Measurements from ENCODE around the gene GPR148.
"Not testable (repeated sequence)": the region's sequence is repeated elsewhere in the genome, so short reads cannot be mapped to it uniquely, and the experiment has no call there.

Gene GPR148, protein sequence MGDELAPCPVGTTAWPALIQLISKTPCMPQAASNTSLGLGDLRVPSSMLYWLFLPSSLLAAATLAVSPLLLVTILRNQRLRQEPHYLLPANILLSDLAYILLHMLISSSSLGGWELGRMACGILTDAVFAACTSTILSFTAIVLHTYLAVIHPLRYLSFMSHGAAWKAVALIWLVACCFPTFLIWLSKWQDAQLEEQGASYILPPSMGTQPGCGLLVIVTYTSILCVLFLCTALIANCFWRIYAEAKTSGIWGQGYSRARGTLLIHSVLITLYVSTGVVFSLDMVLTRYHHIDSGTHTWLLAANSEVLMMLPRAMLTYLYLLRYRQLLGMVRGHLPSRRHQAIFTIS

DNA sequence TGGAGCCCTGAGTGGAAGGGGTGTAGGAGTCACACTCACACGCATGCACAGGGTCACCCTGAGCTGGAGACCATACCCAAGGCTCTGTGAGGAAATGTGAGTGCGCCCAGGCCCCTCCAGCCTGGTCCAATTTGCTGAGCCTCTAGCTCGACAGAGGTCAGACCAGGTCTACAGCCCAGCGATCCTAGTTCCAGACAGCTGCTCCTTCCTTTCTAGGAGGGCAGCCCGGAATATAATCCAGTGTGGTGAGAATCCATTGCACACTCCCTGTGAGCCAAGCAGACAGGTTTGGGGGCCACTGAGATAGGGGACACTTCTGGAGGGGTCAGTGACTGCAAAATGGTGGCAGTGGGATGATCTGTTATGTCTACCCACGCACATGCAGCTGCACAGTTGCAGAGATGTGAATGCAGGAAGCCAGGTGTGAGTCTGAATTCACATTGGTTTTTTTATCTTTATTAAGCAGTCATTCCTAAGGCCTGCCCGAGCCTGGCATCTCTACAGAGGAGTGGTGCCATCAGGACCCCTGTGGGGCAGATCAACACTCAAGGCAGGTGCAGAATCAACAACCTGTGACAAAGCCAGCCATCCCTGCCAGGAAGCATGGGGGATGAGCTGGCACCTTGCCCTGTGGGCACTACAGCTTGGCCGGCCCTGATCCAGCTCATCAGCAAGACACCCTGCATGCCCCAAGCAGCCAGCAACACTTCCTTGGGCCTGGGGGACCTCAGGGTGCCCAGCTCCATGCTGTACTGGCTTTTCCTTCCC, at the start of gene GPR148:
Gene GPR148 (plus strand): TSS at position 522 of the 768 bp plus-strand sequence. CDS start 82 bp downstream, at position 604.
- no peak for DNase-seq

DNA sequence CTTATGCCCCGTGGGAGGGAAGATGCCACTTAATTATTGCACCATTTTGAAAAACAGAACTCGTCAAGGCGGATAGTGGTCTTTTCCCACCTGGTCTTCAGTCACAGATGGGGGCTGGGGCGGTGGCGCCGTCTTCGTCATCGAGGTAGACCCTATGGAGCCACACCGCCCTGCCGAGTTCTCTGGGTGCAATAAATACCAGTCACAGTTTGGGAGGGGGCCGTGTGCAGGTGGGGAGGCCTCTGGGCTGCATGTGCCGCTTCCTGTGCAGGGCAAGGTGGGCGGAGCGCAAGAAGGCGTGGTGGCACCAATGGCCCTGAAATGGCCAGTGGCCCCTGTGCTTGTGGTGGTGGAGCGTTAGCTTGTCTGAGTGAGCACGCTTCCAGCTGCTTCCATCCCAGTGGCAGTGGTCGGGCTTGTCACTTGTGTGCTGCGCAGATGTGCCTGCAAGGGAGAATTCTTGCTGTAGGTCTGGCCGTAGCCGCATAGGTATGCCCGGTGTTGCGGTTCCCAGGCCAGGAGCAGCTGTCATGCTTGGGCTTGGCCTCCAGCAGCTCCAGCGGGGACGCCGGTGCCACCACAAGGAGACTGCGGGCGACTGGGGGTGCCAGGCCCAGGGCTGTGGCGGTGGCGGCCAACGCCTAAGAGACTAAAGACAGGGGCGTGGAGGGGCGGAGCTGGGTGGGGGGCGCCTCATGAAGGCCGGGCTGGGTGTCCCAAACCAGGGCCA, 36.7 kb upstream of the GPR148 start:
- not testable (repeated sequence) for DNase-seq

DNA sequence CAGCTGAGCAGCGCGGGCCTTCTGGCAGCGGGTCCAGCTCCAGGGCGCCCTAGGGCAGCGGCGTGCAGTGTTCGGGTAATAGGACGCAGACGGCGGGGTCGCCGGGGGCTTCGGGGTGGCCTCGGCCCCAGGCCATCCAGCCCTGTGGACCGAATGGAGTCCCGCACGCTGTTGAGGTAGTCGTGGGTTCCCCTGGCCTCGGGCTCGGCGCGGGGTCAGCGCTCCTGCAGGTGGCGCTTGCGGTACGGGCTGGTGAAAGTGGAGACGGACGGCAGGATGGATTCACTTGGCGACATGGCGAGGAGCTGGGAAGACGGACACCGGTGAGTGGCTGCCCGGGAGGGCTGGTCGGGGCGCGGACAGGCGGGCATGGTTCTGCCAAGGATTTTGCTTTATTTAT, 35.4 kb upstream of the GPR148 start:
- DNase-seq: not testable (repeated sequence)

DNA sequence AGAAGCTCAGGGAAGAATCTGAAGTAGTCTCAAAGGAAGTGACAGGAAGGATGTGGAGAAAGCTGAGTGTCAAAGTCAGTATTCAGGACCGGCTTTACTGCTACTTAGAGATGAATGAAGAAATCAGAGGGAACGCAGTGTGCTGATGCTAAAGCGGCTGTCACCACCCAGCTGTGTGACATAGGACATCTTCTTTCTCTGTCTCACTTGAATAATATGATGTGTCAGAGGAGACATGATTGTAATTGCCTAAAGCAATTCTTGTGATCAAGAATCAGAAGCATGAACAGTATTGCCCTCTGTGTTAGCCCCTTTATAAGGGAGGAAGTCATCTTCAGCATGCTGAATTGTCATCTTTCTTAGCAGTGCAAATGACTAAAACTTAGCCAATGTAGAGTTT, 25.6 kb upstream of the GPR148 start:
- DNase-seq: not testable (repeated sequence)

DNA sequence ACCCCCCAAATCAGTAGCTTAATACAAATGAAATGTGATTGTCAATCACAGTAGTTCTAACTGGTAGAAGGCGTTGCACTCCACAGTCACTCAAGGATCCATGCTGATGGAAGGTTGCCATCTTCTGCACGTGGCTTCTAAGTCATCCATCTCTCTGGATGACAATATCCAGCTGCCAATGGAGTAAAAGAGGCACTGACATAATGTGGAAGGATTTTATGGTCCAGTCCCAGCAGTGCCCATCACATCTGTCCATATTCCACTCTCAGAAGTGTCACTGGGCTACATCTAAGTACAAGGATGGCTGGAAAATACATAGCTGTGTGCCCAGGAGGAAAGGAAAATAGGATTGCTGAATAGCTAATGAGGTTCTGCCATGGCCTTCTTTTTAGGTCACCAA, 14.1 kb upstream of the GPR148 start:
- DNase-seq: not testable (repeated sequence)

DNA sequence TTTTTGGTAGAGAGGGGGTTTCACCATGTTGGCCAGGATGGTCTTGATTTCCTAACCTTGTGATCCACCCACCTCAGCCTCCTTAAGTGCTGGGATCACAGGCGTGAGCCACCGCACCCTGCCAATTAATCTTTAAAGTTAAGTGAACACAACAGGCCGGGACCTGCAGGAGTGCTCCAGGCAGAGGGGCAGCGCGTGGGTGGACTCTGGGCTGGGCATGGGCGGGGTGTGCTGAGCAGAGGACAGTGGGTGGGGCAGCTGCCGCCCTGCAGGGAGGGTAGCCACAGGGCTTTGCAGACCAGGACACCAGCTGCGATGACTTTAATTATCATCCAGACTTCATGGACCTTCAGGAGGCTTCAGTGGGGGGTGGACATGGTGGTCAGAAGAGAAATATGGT, 8.8 kb upstream of the GPR148 start:
- no peak for DNase-seq

DNA sequence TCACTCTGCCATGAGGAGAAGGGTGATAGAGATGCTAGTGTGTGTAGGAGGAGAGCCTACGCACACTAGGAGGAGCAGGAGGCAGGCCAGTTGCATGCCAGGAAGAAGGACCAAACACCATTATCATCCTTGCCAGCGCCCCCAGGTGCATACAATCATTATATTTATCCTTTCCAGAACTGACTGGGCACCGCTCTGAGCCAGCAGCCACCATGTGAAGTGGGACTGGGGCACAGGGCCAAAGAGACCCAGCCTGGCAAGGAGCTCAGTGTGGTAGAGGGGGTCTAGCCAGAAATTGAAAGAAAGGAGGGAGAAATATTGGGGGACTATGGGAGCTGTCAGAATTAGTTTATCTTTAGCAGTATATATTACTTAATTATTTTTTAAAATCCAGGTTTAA, 8.3 kb upstream of the GPR148 start:
- no peak for DNase-seq

DNA sequence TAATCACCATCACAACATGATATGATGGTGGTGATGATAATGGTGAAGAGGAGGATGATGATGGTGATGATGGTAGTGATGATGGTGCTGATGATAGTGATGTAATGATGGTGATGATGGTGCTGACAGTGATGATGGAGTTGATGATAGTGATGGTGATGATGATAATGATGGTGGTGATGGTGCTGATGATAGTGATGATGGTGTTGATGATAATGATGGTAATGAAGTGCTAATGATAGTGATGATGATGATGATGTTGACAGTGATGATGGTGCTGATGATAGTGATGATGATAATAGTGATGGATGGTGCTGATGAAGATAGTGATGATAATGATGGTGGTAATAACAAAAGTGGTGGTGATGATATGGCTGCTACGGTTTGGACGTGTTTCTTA, 4.4 kb upstream of the GPR148 start:
- no peak for DNase-seq

DNA sequence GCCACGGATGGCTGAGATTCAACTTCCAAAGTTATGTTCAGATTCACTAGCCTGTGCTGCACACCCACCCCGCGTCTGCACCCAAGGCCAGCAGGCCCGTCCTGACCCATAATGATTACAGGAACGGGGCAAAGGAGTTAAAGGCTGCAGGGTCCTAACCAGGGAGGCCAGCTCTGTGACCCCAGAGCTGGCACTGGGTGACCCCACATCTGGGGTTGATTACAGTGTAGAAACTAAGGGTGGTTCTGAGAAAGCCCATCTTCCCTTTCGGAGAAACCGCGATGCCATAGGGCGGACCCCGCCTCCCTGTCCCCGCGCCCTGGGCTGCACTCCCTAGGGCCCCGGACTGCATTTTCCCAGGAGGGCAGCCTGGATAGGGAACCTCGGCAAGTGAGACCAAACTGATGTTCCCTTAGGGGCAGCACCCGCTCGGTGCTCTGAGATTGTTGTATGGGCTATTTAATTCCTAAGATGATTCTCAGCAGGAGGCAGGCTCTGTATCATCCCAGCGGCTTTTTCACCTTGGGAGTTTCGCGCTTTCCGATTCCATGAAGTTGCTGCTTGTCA, 2.2 kb upstream of the GPR148 start:
- peak in 1 of 2 experiments; percentile 35 for DNase-seq

DNA sequence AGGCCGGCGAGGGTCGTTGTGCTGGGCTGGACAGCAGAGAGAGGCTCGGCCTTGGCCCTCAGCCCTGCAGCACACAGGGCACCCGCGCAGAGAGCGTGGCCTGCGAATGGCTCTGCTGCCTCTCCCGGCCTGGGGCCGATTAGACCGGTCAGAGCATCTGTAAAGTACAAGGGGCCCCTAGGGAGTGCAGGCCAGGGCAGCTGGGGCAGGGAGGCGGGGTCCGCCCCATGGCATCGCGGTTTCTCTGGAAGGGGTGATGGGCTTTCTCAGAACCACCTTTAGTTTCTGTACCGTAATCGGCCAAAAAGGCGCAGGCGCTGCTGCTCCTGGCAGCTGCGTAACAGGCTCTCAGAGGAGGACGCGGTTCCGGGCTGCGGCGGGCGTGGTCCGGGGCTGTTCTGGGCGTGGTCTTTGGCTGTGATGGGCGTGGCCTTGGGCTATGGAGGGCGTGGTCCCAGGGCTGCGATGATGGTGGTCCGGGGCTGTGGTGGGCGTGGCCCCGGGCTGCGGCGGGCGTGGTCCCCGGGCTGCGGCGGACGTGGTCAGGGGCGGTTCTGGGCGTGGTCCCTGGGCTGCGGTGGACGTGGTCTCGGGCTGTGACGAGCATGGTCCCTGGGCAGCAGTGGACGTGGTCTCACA, 1.5 kb upstream of the GPR148 start:
- peak; percentile 68 to 86 for DNase-seq

DNA sequence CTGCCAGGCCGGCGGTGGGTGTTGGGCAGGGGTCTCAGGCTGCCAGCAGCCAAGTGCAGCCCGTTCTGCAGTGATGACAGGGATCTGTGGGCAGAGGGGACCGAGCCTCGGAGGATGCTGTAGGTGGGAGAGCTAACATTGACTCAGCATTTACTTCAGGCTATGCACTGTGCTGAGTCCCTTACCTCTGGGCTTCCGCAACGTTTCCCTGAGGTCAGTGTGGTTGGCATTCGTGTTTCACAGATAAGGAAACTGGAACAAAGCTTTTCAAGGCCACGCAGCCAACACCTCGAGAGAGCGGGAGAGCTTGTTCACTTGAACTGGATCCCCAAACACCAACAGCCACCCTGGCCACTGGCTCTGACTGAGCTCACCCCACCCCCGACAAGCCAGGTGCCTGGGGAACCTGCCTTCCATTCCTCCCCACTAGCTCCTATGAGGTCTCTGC, 839 bp upstream of the GPR148 start:
- peak in 1 of 2 experiments; percentile 33 for DNase-seq

DNA sequence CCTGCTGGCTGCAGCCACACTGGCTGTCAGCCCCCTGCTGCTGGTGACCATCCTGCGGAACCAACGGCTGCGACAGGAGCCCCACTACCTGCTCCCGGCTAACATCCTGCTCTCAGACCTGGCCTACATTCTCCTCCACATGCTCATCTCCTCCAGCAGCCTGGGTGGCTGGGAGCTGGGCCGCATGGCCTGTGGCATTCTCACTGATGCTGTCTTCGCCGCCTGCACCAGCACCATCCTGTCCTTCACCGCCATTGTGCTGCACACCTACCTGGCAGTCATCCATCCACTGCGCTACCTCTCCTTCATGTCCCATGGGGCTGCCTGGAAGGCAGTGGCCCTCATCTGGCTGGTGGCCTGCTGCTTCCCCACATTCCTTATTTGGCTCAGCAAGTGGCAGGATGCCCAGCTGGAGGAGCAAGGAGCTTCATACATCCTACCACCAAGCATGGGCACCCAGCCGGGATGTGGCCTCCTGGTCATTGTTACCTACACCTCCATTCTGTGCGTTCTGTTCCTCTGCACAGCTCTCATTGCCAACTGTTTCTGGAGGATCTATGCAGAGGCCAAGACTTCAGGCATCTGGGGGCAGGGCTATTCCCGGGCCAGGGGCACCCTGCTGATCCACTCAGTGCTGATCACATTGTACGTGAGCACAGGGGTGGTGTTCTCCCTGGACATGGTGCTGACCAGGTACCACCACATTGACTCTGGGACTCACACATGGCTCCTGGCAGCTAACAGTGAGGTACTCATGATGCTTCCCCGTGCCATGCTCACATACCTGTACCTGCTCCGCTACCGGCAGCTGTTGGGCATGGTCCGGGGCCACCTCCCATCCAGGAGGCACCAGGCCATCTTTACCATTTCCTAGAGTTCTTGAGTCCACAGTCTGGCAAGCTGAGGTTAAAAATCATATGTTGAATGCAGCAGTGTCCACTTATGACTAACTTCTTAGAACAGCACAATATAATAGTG, 741 bp downstream of the GPR148 start:
- no peak for DNase-seq

DNA sequence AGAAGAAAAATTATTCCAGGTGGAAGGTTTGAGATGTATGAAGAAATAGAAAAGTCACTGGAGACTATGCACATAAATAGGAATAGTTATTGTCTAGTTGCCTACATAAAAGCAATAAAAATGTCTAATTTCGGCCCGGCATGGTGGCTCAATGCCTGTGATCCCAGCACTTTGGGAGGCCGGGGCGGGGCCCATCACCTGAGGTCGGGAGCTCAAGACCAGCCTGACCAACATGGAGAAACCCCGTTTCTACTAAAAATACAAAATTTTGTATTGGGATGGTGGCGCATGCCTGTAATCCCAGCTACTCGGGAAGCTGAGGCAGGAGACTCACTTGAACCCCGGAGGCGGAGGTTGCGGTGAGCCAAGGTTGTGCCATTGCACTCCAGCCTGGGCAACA, 3.4 kb downstream of the GPR148 start:
- DNase-seq: not testable (repeated sequence)

DNA sequence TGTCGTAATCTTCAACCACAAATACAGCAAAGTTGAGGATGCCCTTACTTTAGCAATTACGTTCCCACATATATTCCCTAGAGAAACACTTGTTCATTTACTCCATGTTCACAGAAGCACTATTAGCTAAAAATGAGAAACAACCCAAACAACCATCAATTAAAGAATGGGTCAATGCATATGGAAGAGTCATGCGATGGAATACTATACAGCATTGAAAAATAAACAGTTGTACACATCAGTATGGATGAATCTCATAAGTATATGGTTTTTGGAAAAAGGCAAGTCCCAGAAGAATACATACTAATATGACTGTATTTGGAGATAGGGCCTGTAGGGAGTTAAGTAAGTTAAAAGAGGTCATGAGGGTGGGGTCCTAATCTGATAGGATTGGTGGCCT, 6.3 kb downstream of the GPR148 start:
- DNase-seq: no peak

DNA sequence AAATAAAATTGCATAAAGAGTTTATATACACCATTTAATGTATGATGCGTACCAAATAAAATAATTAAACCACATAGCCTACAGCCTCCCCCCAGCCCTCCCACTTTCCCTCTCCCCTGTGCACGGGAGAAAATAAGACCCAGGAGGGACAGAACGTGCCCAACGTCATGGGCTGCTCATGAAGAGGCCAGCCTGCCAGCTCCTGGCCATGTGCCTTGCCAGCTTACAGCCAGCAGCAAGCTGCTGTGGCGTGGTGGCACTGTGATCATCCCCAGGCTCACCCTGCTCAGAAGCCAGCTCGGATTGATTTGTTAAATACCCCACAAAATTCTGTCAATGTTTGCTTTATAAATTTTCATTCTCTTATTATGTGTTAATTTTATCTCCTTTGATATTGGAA, 7.6 kb downstream of the GPR148 start:
- DNase-seq: no peak

DNA sequence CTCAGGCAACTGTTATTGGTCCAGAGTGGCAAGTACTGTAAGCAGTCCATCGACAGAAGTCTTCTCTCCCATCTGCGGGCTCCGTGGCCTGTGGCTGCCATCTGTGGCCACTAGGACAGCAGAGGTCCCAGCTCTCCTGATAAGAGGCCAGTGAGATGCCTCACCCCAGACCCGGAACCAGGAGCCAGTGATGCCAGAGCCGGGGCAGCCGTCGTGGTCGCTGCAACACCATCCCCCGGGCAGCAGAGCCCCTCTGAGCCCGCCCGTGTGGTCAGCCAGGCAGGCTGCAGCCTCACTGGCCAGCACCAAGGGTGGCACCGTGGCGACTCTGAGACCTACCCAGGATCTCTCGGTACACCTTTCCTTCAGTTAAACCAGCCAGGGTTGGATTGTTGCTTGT, 8.7 kb downstream of the GPR148 start:
- no peak for DNase-seq

DNA sequence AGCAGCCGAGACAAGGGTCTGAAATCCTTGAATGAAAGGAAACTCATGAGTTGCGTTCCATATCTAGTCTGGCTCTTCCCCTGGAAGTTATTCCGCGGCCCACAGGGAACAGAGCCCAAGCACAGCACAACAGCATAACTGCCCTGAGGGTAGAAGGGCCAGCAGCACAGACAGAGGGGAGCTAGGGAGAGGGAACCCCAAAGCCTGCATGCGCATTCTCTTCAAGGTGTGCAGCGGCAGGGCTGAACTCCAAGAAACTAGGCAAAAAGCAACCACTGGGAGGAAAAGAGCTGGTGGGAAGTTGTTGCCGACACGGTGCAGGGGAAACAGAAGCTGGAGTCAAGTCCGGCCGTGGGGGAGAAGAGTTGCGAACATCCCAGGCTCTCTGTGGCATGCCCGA, 11.8 kb downstream of the GPR148 start:
- DNase-seq: no peak

DNA sequence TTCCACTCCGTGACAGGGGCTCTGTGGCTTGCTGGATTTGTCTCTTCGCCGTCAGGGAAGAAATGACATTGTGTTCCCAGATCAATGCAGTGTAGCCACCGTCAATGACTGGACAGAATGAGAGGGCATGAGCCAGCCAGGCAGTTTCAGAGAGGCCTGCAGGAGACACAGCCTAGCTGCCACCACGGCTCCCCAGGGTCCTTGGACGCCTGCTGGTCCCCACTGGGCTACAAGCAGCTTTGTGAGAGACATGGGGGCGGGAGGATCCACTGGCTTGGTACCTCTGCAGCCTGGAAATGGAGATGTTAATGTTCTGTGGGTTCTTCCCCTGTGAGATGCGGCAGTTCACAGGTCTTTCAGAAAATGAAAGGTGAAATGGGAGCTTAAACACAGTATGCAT, 14.4 kb downstream of the GPR148 start:
- no peak for DNase-seq

DNA sequence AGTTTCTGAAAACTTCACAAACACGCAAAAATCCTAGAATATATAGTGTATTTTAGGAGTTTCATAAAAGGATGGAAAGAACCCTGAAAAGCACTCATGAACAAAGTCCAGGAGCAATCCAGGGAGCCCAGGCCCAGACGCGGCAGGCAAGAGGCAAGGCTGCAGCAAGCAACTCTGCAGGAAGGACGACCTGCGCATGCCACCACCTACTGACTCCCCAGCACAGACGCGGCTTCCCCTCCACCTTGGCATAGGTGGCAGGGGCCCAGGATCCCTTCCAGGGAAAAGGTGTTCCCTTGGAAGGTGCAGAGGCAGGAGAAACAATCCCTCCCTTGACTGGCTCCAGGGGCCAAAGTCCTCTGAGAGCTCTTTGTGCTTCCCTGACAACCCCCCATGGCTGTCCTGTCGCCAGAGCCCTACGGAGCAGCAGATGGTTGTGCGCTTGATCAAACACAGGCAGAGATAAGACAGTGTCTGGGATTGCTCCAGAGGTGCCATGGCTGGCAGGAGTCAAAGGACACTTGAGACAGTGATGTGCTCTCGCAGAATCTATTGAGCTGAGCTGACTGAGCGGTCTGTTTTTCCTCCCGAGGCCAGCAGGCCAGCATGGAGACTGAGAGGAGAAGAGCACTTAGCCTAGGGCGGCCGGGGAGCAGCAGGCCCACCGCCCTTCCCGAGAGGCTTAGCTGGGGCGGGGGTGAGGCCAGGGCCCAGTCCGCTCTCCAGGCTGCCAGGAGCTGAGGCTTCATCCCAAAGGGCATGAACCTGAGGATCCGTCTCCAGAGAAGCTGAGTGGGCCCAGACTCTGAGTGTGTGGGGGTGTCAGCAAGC, 15.6 kb downstream of the GPR148 start:
- DNase-seq: peak; percentile 69 to 75

DNA sequence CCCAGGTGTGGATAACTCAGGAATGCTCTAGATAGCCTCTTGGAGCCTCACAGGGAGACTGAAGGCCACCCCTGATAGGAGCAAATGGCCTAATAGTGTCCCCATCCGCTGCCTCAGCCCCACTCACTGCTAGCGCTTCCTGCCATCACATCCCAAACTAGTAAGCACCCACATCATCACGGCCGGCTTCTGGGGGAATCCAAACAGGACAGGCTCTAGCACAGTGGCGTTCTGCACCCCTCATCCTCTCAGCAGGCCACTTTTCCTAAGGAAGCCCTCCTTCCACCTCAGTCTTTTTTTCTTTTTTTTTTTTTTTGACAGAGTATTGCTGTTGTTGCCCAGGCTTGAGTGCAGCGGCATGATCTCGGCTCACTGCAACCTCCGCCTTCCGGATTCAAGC, 20.2 kb downstream of the GPR148 start:
- DNase-seq: no peak

Measured in NCI-H524 (cell line).